Testis (tissue), 3 donors: Measurements from ENCODE around the gene SLC25A33. TPM values are rescaled to one million over a fixed set of nuclear protein-coding genes. Genes with fewer than 3 reads are reported as not detected.

Source experiments
- DNase-seq: peaks from one replicate; pipeline ENCODE4 v3.0.0-alpha.2; 2019
- H3K27ac ChIP-seq, 2 donors: fragments of 200-600 bp; sonication (generic); one replicate each; pipeline ENCODE4 v1.5.1; 2019
- H3K27me3 ChIP-seq: fragments of 200-600 bp; sonication (generic); one replicate; pipeline ENCODE4 v1.5.1; 2019
- H3K36me3 ChIP-seq: fragments of 200-600 bp; sonication (generic); one replicate; pipeline ENCODE4 v1.5.1; 2017; ENCODE audit warnings: low read depth; ENCODE audit errors: missing control alignments
- H3K4me1 ChIP-seq: fragments of 200-600 bp; sonication (generic); one replicate; pipeline ENCODE4 v1.5.1; 2019
- H3K4me3 ChIP-seq, 2 donors: fragments of 200-600 bp; sonication (generic); one replicate each; pipeline ENCODE4 v1.5.1; 2017 to 2019
- H3K9me3 ChIP-seq: fragments of 200-600 bp; sonication (generic); one replicate; pipeline ENCODE4 v1.5.1; 2017
- POLR2A ChIP-seq: fragments of 450-650 bp; IDR thresholded peaks from one replicate; pipeline ENCODE4 v1.6.1; 2017; ENCODE audit warnings: antibody characterized with exemption, mild to moderate bottlenecking, moderate library complexity
- WGBS, 2 donors: methylation state at CpG; one replicate each; pipeline ENCODE4 v1.1.5; 2018; 5-methylcytosine and 5-hydroxymethylcytosine counted together
- intact Hi-C: fragments of 100-400 bp; cut with DNase I; formaldehyde crosslinking; loops from one replicate; pipeline ENCODE4 v1.15.1; 2023; ENCODE audit warnings: low total_unique reads
- polyA plus RNA-seq: library from polyadenylated mRNA; stranded (reverse); fragments of 350-450 nt; fragmentation: Illumina TruSeq; extraction: RNeasy Lipid Tissue Mini Kit (QIAGEN cat#74804); gene quantifications from one replicate; pipeline ENCODE4 v1.2.3, GENCODE V29; 2014; ENCODE audit warnings: low read depth, low replicate concordance; ENCODE audit not compliant: insufficient read depth
- total RNA-seq, 2 donors: library from RNA; depleted of rRNA; stranded (reverse); fragments of >200 nt; gene quantifications; one replicate each; pipeline ENCODE4 v1.2.3, GENCODE V29; 2016
- TF ChIP-seq, protein P1 (sequence below), 3 experiments: fragments of 450-650 bp in 2 of 3; fragments of 200-600 bp in 1 of 3; sonication (generic) in 1 of 3; IDR thresholded peaks; one replicate each; pipeline ENCODE4 v1.5.1; 2016 to 2019; ENCODE audit warnings: antibody characterized with exemption in 3 of 3, mild to moderate bottlenecking in 2 of 3, moderate library complexity in 1 of 3

SLC25A33 gene
- total and polyA plus RNA-seq, 3 donors from 2014 or later: 16.3 to 26.0 (median 17.4) TPM

GRCh38 chr1:9593492-9594465 is 54.5 kb downstream of the SLC25A33 start:
- WGBS, 2 donors: 74 to 89% methylated on average over 10 to 25 of the region's 25 CpGs
- Histone ChIP-seq H3K27me3 (no peaks in the 10 kb centered on the region), H3K9me3 (no peaks in the 10 kb centered on the region), H3K4me3 (no peak overlapping the region), H3K27ac (no peak overlapping the region), H3K36me3 (no peaks in the 10 kb centered on the region), H3K4me1 (peaks cover 46% of the 10 kb centered on the region)
- peak; percentile 79 for DNase-seq
- intact Hi-C loops: no loop called here
- TF ChIP-seq, protein P1, sequence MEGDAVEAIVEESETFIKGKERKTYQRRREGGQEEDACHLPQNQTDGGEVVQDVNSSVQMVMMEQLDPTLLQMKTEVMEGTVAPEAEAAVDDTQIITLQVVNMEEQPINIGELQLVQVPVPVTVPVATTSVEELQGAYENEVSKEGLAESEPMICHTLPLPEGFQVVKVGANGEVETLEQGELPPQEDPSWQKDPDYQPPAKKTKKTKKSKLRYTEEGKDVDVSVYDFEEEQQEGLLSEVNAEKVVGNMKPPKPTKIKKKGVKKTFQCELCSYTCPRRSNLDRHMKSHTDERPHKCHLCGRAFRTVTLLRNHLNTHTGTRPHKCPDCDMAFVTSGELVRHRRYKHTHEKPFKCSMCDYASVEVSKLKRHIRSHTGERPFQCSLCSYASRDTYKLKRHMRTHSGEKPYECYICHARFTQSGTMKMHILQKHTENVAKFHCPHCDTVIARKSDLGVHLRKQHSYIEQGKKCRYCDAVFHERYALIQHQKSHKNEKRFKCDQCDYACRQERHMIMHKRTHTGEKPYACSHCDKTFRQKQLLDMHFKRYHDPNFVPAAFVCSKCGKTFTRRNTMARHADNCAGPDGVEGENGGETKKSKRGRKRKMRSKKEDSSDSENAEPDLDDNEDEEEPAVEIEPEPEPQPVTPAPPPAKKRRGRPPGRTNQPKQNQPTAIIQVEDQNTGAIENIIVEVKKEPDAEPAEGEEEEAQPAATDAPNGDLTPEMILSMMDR (IDR thresholded peaks at IDR 0.05): no peak
- TF ChIP-seq POLR2A: no peak

- Histone ChIP-seq H3K36me3 (no peaks in the 10 kb centered on the region), H3K4me1 (peaks cover 42% of the 10 kb centered on the region), H3K27me3 (no peaks in the 10 kb centered on the region), H3K9me3 (no peaks in the 10 kb centered on the region), H3K4me3 (no peak overlapping the region), H3K27ac (no peak overlapping the region)
- intact Hi-C loops: no loop called here
- no peak for DNase-seq
- TF ChIP-seq, protein P1 (IDR thresholded peaks at IDR 0.05): no peak
- no peak for TF ChIP-seq POLR2A
- WGBS, 2 donors: 86 to 93% methylated on average over 17 to 20 of the region's 20 CpGs
Measured at GRCh38 chr1:9594471-9595155, 55.3 kb downstream of the SLC25A33 start.

GRCh38 chr1:9595156-9595967 is 56.1 kb downstream of the SLC25A33 start:
- WGBS, 2 donors: 82 to 98% methylated on average over 8 to 17 of the region's 17 CpGs
- TF ChIP-seq, protein P1 (IDR thresholded peaks at IDR 0.05): no peak
- no peak for TF ChIP-seq POLR2A
- Histone ChIP-seq H3K9me3 (no peaks in the 10 kb centered on the region), H3K27ac (no peak overlapping the region), H3K4me1 (peaks cover 35% of the 10 kb centered on the region), H3K4me3 (no peak overlapping the region), H3K27me3 (no peaks in the 10 kb centered on the region), H3K36me3 (no peaks in the 10 kb centered on the region)
- intact Hi-C loops: no loop called here
- DNase-seq: no peak

- TF ChIP-seq, protein P1 (IDR thresholded peaks at IDR 0.05): no peak
- no peak for TF ChIP-seq POLR2A
- Histone ChIP-seq H3K4me3 (no peak overlapping the region), H3K27me3 (no peaks in the 10 kb centered on the region), H3K9me3 (no peaks in the 10 kb centered on the region), H3K36me3 (no peaks in the 10 kb centered on the region), H3K27ac (no peak overlapping the region), H3K4me1 (peaks cover 30% of the 10 kb centered on the region)
- WGBS, 2 donors: 62 to 82% methylated on average over 7 to 12 of the region's 12 CpGs
- DNase-seq: no peak
- intact Hi-C loops: no loop called here
Measured at GRCh38 chr1:9595968-9596340, 56.7 kb downstream of the SLC25A33 start.
